SK-N-SH treated with all-trans-retinoic acid at 6 μM for 48 hours (cell line): ENCODE measurements around the gene FANCB.

Source experiments
- ATAC-seq: fragments of 200-7000 bp; cut with Tn5 transposase; 3 replicates; pipeline ENCODE4 v1.9.1; 2020; ENCODE audit warnings: mild to moderate bottlenecking, moderate library complexity
- BACH2 ChIP-seq: fragments of 250-450 bp; sonication (Bioruptor Pico); IDR thresholded peaks from 2 replicates; pipeline ENCODE4 v1.9.0; 2021; ENCODE audit warnings: mild to moderate bottlenecking, borderline replicate concordance
- CSRNP3 ChIP-seq: fragments of 250-450 bp; sonication (Bioruptor Pico); IDR thresholded peaks from 2 replicates; pipeline ENCODE4 v1.5.1; 2021; ENCODE audit warnings: mild to moderate bottlenecking, moderate library complexity
- GLIS3 ChIP-seq: fragments of 250-450 bp; sonication (Bioruptor Pico); IDR thresholded peaks from 2 replicates; pipeline ENCODE4 v1.5.0; 2020; ENCODE audit warnings: mild to moderate bottlenecking, moderate library complexity
- ISL1 ChIP-seq: fragments of 250-450 bp; sonication (Bioruptor Pico); IDR thresholded peaks from 2 replicates; pipeline ENCODE4 v2.1.2; 2022; ENCODE audit warnings: mild to moderate bottlenecking, moderate library complexity
- OSR1 ChIP-seq: fragments of 250-450 bp; sonication (Bioruptor Pico); IDR thresholded peaks from 2 replicates; pipeline ENCODE4 v1.8.0; 2022; ENCODE audit warnings: moderate library complexity, mild to moderate bottlenecking, inconsistent platforms
- PATZ1 ChIP-seq: fragments of 250-450 bp; sonication (Bioruptor Pico); IDR thresholded peaks from 2 replicates; pipeline ENCODE4 v1.8.0; 2020; ENCODE audit warnings: mild to moderate bottlenecking, moderate library complexity, borderline replicate concordance
- POU6F1 ChIP-seq: fragments of 250-450 bp; sonication (Bioruptor Pico); IDR thresholded peaks from 2 replicates; pipeline ENCODE4 v1.8.0; 2021; ENCODE audit warnings: low read depth, mild to moderate bottlenecking, moderate library complexity, borderline replicate concordance
- PPARA ChIP-seq: fragments of 250-450 bp; sonication (Bioruptor Pico); IDR thresholded peaks from 2 replicates; pipeline ENCODE4 v1.5.0; 2020; ENCODE audit warnings: mild to moderate bottlenecking, borderline replicate concordance
- RARB ChIP-seq: fragments of 250-450 bp; sonication (Bioruptor Pico); IDR thresholded peaks from 2 replicates; pipeline ENCODE4 v1.8.0; 2021; ENCODE audit warnings: mild to moderate bottlenecking, moderate library complexity
- TCF4 ChIP-seq: fragments of 250-450 bp; sonication (Bioruptor Pico); IDR thresholded peaks from 2 replicates; pipeline ENCODE4 v1.8.0; 2021; ENCODE audit warnings: mild to moderate bottlenecking, moderate library complexity, borderline replicate concordance
- TOX ChIP-seq: fragments of 250-450 bp; sonication (Bioruptor Pico); IDR thresholded peaks from 2 replicates; pipeline ENCODE4 v1.8.0; 2021; ENCODE audit warnings: mild to moderate bottlenecking, moderate library complexity, borderline replicate concordance
- TSHZ2 ChIP-seq: fragments of 250-450 bp; sonication (Bioruptor Pico); IDR thresholded peaks from 2 replicates; pipeline ENCODE4 v1.5.0; 2020; ENCODE audit warnings: mild to moderate bottlenecking, moderate library complexity
- ZC3H10 ChIP-seq: fragments of 250-450 bp; sonication (Bioruptor Pico); IDR thresholded peaks from 2 replicates; pipeline ENCODE4 v1.5.1; 2021; ENCODE audit warnings: mild to moderate bottlenecking, moderate library complexity
- ZFP3 ChIP-seq: fragments of 250-450 bp; sonication (Bioruptor Pico); IDR thresholded peaks from 2 replicates; pipeline ENCODE4 v1.5.0; 2020; ENCODE audit warnings: mild to moderate bottlenecking, moderate library complexity
- ZFP30 ChIP-seq: fragments of 450-650 bp; formaldehyde crosslinking; IDR thresholded peaks from 2 replicates; pipeline ENCODE4 v1.5.0; 2022; ENCODE audit warnings: mild to moderate bottlenecking, moderate library complexity
- ZNF565 ChIP-seq: fragments of 450-650 bp; formaldehyde crosslinking; conservative IDR thresholded peaks from 2 replicates; pipeline ENCODE4 v1.5.0; 2020; ENCODE audit warnings: low read depth, mild to moderate bottlenecking, moderate library complexity
- ZNF70 ChIP-seq: fragments of 450-650 bp; formaldehyde crosslinking; IDR thresholded peaks from 2 replicates; pipeline ENCODE4 v1.5.0; 2020; ENCODE audit warnings: mild to moderate bottlenecking, moderate library complexity

The FANCB gene

GRCh38 chrX:14873676-14874049 lies 794 bp upstream of the FANCB start:
- no peak for ATAC-seq
- no peak for TF ChIP-seq POU6F1 (CRISPR knock-in tag)

GRCh38 chrX:14872355-14872754 lies 514 bp downstream of the FANCB start:
- no peak for TF ChIP-seq CSRNP3
- TF ChIP-seq ISL1 (CRISPR knock-in tag): no peak
- no peak for TF ChIP-seq POU6F1 (CRISPR knock-in tag)
- TF ChIP-seq RARB: no peak
- TF ChIP-seq ZNF70 (CRISPR knock-in tag): no peak
- no peak for TF ChIP-seq TOX (CRISPR knock-in tag)
- TF ChIP-seq ZFP3 (CRISPR knock-in tag): no peak
- TF ChIP-seq BACH2 (CRISPR knock-in tag): no peak
- no peak for TF ChIP-seq TSHZ2 (CRISPR knock-in tag)
- no peak for TF ChIP-seq TCF4 (CRISPR knock-in tag)
- no peak for TF ChIP-seq OSR1 (CRISPR knock-in tag)
- TF ChIP-seq PATZ1 (CRISPR knock-in tag): no peak
- TF ChIP-seq ZFP30: no peak
- no peak for TF ChIP-seq PPARA
- TF ChIP-seq ZC3H10 (CRISPR knock-in tag): no peak
- no peak for ATAC-seq

GRCh38 chrX:14871767-14872166 lies 1.1 kb downstream of the FANCB start:
- no peak for ATAC-seq

More at GRCh38 chrX:14871767-14872166, 1.1 kb downstream of the FANCB start:
- TF ChIP-seq ZNF70 (CRISPR knock-in tag) (no peak), ZFP3 (CRISPR knock-in tag) (no peak), TCF4 (CRISPR knock-in tag) (no peak), GLIS3 (CRISPR knock-in tag) (no peak), ISL1 (CRISPR knock-in tag) (no peak), ZNF565 (no peak), ZFP30 (no peak), PPARA (no peak), RARB (no peak), OSR1 (CRISPR knock-in tag) (no peak), CSRNP3 (no peak)
